ENCODE data around the gene PSIP1.

The PSIP1 gene

DNA sequence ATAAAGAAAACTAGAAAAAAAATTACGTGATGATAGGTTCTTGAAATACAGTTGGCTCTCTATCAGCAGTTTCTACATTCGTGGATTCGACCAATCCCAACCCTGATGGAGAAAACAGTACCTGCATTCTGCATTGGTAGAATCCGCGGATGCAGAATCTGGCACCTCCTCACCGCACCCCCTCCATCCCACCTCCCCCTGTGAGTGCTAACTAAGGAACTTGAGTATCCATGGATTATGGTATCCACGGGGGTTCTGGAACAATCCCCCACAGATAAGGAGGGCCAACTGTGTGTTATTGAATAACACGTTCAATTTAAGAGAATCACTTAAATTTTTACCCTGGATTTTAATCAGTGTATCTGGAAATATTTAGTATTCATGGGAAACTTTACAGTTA lies 10.5 kb upstream of the PSIP1 start:
- Mint-ChIP-seq H3K27me3 (peaks cover 8% of the 10 kb centered on the region), H3K27ac (no peak overlapping the region), H3K9me3 (no peaks in the 10 kb centered on the region), H3K4me3 (no peak overlapping the region), H3K4me1 (ENCODE audit: low read depth) (no peaks in the 10 kb centered on the region), H3K36me3 (ENCODE audit: low read depth) (no peaks in the 10 kb centered on the region)

DNA sequence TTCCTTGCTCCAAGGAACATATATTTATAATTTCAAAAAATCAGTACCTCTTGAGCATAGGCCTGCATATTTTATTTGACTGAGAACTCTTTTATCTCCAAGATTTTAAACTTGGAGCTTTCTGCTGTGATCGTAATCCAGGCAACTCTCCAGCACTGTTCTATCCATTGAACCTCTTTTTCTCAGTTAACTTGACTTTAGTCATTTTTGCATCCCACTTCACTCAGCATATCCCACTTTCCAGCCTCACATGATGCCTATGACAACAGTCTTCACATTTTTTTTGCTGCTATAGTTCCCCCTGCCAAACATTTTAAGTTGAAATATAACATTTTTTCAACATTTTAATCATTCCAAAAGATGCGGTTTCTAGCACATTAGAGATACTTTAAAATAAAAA lies 9.1 kb upstream of the PSIP1 start:
- H3K4me3 Mint-ChIP-seq, result no peak overlapping the region
- no peak overlapping the region for H3K27ac Mint-ChIP-seq
- no peaks in the 10 kb centered on the region for H3K9me3 Mint-ChIP-seq
- no peaks in the 10 kb centered on the region for H3K36me3 Mint-ChIP-seq (ENCODE audit: low read depth)
- H3K27me3 Mint-ChIP-seq, result peaks cover 3% of the 10 kb centered on the region
- no peaks in the 10 kb centered on the region for H3K4me1 Mint-ChIP-seq (ENCODE audit: low read depth)

DNA sequence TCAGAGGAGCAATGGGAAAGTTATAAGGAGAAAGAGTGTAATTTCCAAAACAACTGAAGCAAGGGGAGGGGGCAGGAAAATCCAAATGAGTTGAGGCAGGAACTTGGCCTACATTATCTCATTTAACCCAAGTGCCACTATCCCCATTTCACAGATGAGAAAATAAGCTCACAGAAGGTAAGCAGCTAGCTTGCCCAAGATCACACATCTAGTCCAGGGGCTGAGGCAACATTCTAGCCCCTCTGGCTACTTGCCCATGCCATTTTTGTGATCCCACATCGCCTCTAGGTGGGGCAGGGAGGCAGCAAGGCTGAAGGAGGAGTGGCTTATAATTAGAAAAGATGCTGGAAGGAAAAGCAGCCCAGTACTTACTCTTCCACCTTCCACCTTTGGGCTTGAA lies 2.6 kb upstream of the PSIP1 start:
- no peaks in the 10 kb centered on the region for H3K27me3 Mint-ChIP-seq
- H3K36me3 Mint-ChIP-seq (ENCODE audit: low read depth), result peaks cover 6% of the 10 kb centered on the region
- no peaks in the 10 kb centered on the region for H3K9me3 Mint-ChIP-seq
- H3K4me3 Mint-ChIP-seq, result no peak overlapping the region
- H3K27ac Mint-ChIP-seq, result no peak overlapping the region
- H3K4me1 Mint-ChIP-seq (ENCODE audit: low read depth), result peaks cover 36% of the 10 kb centered on the region

DNA sequence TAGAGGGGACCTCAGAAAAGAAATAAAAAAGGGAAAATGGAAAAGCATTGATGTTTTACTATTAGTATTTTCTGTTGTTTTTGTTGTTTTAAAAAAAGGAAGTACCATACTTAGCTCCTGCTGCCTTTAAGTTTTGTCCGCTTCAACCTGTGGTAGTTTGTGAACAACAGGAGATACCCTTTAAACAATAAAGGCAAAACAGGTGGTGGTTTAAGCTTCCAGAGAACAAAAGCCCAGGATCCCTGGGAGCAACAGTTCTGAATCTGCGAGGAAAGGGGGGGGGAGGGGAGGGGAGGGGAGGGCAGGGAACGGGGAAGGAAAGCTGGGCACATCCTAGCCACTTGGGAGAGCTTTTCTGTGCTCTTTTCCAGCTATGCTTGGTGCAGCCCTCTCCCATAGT lies 2.1 kb upstream of the PSIP1 start:
- no peaks in the 10 kb centered on the region for H3K27me3 Mint-ChIP-seq
- no peak overlapping the region for H3K4me3 Mint-ChIP-seq
- peaks cover 11% of the 10 kb centered on the region for H3K36me3 Mint-ChIP-seq (ENCODE audit: low read depth)
- no peak overlapping the region for H3K27ac Mint-ChIP-seq
- no peaks in the 10 kb centered on the region for H3K9me3 Mint-ChIP-seq
- H3K4me1 Mint-ChIP-seq (ENCODE audit: low read depth), result peaks cover 41% of the 10 kb centered on the region

DNA sequence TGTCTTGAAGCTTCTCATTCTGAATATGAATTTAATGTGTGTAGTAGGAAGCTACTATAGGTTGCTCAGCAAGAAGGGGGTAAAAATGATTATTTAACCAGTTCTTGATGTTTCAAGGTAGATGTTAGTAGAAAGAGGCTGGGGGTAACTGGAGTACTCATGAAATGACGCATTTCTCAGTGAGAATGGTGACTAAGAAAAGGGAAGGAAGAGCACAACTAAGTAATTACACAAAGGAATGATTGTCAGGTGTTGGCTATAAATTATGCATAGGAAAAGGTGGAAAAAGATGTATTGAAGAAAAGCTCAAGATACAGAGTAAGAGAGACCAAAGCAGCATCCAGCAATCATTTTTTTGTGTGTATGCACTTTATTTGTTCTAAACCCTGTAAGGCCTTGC lies 1.4 kb upstream of the PSIP1 start:
- Mint-ChIP-seq H3K36me3 (ENCODE audit: low read depth) (peaks cover 15% of the 10 kb centered on the region), H3K27ac (peak overlapping the region; percentile 24), H3K4me1 (ENCODE audit: low read depth) (peaks cover 44% of the 10 kb centered on the region)

DNA sequence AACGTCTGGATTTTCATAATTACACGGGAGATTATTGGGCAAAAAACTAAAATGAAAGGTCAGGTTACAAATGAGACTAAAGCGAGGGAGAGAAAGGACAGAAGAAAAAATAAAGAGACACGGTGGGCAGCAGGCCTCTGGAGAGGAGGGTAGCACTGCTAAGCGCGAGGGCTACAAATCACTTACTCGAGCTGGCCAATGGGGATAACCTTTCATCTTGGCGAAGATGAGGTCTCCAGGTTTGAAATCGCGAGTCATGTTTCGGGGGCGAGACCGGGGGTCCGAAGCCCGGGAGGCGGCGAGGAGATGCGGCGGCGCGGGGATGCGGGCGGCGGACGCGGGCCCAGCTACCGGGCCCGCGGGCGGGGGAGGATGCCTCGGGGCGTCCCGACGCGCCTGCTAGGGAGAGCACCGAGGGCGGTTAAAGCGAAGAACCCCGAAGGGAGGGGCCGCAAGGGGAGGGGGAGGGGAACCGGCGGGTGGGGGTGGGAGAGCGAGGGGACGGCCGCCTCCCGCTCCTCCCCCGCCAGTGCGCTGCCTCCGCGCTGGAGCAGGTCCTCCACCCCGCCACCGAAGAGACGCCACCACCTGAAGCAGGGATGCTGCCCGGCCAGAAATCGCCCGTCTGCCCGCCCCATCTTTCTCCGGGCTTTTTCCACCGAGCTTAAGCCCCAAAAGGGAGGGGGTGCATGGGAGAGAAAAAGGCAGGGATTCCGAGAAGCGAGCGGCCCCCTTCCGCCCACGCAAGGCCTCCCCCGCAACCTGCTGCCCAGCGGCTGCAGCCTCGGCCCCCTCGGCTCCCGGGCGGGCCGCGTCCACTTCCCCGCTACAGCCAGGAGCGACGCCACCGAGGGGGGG lies 610 bp downstream of the PSIP1 start:
- peak overlapping the region; percentile 94 for H3K4me3 Mint-ChIP-seq
- peaks cover 35% of the 10 kb centered on the region for H3K36me3 Mint-ChIP-seq (ENCODE audit: low read depth)
- H3K27me3 Mint-ChIP-seq, result no peaks in the 10 kb centered on the region
- peak overlapping the region; percentile 92 for H3K27ac Mint-ChIP-seq
- H3K9me3 Mint-ChIP-seq, result no peaks in the 10 kb centered on the region
- H3K4me1 Mint-ChIP-seq (ENCODE audit: low read depth), result peaks cover 59% of the 10 kb centered on the region

More for the DNA sequence above, 1.4 kb upstream of the PSIP1 start:
- Mint-ChIP-seq H3K4me3 (no peak overlapping the region), H3K9me3 (no peaks in the 10 kb centered on the region), H3K27me3 (no peaks in the 10 kb centered on the region)

DNA sequence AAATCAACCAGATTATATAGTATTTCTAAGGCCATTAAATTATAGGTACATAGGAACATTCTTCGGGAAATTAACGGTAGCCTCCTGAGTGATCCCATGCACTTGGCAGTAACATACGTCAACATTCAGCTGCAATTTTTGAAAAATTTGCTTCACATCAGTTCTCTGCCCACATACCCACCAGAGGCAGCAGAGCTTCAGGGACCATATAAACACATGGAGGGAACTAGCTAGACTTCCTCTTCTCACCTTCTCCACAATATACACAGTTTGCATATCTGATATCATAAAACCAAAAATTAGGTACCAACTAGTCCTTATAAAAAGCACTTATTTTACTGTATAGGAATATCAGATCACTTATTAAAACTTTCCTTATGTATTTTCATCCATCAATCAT lies 4.8 kb downstream of the PSIP1 start:
- H3K9me3 Mint-ChIP-seq, result no peaks in the 10 kb centered on the region
- no peak overlapping the region for H3K27ac Mint-ChIP-seq
- peaks cover 64% of the 10 kb centered on the region for H3K36me3 Mint-ChIP-seq (ENCODE audit: low read depth)
- no peak overlapping the region for H3K4me3 Mint-ChIP-seq
- H3K4me1 Mint-ChIP-seq (ENCODE audit: low read depth), result peaks cover 58% of the 10 kb centered on the region
- H3K27me3 Mint-ChIP-seq, result no peaks in the 10 kb centered on the region

DNA sequence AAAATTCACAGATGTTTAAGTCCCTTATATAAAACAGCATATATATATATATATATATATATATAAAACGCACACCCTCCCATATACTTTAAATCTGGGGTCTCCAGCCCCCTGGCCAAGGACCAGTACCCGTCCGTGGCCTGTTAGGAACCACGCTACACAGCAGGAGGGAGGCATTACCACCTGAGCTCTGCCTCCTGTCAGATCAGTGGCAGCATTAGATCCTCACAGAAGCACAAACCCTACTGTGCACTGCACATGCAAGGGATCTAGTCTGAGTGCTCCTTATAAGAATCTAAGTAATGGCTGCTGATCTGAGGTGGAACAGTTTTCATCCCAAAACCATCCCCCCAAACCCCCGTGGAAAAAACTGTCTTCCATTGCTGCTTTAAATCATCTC lies 9.0 kb downstream of the PSIP1 start:
- Mint-ChIP-seq H3K4me1 (ENCODE audit: low read depth) (peaks cover 60% of the 10 kb centered on the region), H3K9me3 (no peaks in the 10 kb centered on the region), H3K4me3 (no peak overlapping the region), H3K36me3 (ENCODE audit: low read depth) (peaks cover 72% of the 10 kb centered on the region), H3K27me3 (no peaks in the 10 kb centered on the region), H3K27ac (no peak overlapping the region)

DNA sequence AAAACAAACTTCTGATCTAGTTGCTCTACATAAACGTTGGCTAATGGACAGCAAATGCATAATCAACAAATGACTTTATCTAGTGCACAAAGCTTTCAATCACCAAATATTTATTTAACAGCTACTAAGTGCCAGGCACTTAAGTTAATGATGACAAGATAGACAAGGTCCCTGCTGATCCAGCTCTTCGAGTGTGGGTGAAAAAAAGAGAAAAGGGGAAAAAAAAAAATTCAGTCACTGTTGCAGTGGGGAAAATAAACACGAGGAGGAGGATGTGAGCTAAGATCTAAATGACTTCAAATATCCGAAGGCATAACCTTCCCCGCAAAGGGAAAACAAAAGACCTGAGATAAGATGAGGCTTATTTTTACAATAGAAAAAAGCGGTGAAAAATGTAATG lies 9.6 kb downstream of the PSIP1 start:
- no peaks in the 10 kb centered on the region for H3K9me3 Mint-ChIP-seq
- H3K27ac Mint-ChIP-seq, result peak overlapping the region; percentile 4
- no peak overlapping the region for H3K4me3 Mint-ChIP-seq
- H3K4me1 Mint-ChIP-seq (ENCODE audit: low read depth), result peaks cover 60% of the 10 kb centered on the region
- peaks cover 70% of the 10 kb centered on the region for H3K36me3 Mint-ChIP-seq (ENCODE audit: low read depth)
- H3K27me3 Mint-ChIP-seq, result no peaks in the 10 kb centered on the region

DNA sequence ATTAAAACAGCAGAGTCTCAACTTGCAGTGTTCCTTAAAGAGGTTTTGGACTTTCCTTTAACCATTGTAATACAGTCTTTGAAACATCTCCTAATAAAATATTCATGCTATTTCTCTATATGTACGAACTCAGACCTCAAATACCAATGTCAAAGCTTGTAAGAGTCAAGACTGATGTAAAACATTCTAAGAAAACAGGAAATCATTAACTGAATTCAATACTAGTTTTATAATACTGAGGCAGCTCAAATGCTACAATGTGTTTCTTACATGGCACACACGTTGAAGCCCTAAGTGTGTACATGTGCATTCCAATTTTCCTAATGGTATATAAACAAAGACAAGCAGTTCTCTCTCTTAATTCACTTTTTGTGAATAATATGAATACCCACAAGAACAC lies 11.6 kb downstream of the PSIP1 start:
- no peak overlapping the region for H3K27ac Mint-ChIP-seq
- H3K4me3 Mint-ChIP-seq, result no peak overlapping the region
- peaks cover 70% of the 10 kb centered on the region for H3K4me1 Mint-ChIP-seq (ENCODE audit: low read depth)
- H3K9me3 Mint-ChIP-seq, result no peaks in the 10 kb centered on the region
- H3K27me3 Mint-ChIP-seq, result no peaks in the 10 kb centered on the region
- peaks cover 66% of the 10 kb centered on the region for H3K36me3 Mint-ChIP-seq (ENCODE audit: low read depth)

DNA sequence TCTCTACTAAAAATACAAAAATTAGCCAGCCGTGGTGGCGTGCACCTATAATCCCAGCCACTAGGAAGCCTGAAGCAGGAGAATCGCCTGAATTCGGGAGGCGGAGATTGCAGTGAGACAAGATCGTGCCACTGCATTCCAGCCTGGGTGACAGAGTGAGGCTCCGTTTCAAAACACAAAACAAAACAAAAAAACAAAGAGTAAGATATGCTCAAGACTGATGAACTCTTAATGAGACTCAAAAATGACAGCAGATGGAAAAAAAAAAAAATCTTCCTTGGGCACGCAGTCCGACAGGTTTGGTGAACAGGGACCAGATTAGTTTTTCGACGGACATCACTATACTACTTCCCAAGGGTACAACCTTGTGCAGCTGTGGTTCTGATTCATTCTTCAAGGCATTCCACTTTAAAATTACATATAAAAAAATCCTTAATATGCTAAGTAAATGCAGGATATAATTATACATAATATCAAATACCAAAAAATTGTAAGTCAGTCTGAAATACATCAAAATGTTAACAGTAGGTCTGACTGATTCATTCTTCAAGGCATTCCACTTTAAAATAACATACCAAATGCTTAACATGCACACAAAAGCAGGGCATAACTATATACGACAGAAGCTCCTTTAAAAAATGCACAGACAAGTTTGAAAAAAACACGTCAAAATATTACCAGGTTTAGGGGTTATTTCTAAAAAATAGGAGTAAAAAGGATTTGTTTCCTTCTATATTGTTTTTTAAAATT lies 12.3 kb downstream of the PSIP1 start:
- Mint-ChIP-seq H3K27ac (no peak overlapping the region), H3K27me3 (no peaks in the 10 kb centered on the region), H3K9me3 (no peaks in the 10 kb centered on the region), H3K36me3 (ENCODE audit: low read depth) (peaks cover 66% of the 10 kb centered on the region), H3K4me3 (no peak overlapping the region), H3K4me1 (ENCODE audit: low read depth) (peaks cover 72% of the 10 kb centered on the region)

DNA sequence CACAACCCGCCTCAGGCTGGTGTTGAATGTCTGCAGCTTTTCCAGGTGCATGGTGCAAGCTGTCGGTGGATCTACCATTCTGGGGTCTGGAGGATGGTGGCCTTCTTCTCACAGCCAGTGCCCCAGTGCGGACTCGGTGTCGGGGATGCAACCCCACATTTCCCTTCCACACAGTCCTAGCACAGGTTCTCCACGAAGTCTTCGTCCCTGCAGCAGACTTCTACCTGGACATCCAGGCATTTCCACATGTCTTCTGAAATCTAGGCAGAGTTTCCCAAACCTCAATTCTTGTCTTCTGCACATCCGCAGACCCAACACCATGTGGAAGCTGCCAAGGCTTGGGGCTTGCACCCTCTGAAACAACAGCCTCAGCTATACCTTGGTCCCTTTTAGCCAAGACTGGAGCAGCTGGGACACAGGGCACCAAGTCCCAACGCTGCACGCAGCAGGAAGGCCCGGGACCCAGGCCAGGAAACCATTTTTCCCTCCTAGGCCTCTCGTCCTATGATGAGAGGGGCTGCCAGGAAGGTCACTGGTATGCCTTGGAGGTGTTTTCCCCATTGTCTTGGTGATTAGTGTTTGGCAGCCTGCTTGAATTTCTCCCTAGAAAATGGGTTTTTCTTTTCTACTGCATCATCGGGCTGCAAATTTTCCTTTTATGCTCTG lies 18.2 kb downstream of the PSIP1 start:
- no peak overlapping the region for H3K27ac Mint-ChIP-seq
- no peak overlapping the region for H3K4me3 Mint-ChIP-seq
- H3K9me3 Mint-ChIP-seq, result no peaks in the 10 kb centered on the region
- peaks cover 48% of the 10 kb centered on the region for H3K4me1 Mint-ChIP-seq (ENCODE audit: low read depth)
- H3K27me3 Mint-ChIP-seq, result no peaks in the 10 kb centered on the region
- H3K36me3 Mint-ChIP-seq (ENCODE audit: low read depth), result peaks cover 69% of the 10 kb centered on the region

DNA sequence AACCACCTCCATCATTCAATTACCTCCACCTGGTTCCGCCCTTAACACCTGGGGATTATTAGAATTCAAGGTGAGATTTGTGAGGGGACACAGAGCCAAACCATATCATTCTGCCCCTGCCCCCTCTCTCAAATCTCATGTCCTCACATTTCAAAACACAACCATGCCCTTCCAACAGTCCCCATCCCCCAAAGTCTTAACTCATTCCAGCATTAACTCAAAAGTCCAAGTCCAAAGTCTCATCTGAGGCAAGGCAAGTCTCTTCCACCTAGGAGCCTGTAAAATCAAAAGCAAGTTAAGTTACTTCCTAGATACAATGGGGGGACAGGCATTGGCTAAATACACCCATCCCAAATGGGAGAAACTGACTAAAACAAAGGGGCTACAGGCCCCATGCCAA lies 18.8 kb downstream of the PSIP1 start:
- Mint-ChIP-seq H3K4me1 (ENCODE audit: low read depth) (peaks cover 44% of the 10 kb centered on the region), H3K27ac (no peak overlapping the region), H3K27me3 (no peaks in the 10 kb centered on the region), H3K4me3 (no peak overlapping the region), H3K9me3 (no peaks in the 10 kb centered on the region), H3K36me3 (ENCODE audit: low read depth) (peaks cover 71% of the 10 kb centered on the region)

DNA sequence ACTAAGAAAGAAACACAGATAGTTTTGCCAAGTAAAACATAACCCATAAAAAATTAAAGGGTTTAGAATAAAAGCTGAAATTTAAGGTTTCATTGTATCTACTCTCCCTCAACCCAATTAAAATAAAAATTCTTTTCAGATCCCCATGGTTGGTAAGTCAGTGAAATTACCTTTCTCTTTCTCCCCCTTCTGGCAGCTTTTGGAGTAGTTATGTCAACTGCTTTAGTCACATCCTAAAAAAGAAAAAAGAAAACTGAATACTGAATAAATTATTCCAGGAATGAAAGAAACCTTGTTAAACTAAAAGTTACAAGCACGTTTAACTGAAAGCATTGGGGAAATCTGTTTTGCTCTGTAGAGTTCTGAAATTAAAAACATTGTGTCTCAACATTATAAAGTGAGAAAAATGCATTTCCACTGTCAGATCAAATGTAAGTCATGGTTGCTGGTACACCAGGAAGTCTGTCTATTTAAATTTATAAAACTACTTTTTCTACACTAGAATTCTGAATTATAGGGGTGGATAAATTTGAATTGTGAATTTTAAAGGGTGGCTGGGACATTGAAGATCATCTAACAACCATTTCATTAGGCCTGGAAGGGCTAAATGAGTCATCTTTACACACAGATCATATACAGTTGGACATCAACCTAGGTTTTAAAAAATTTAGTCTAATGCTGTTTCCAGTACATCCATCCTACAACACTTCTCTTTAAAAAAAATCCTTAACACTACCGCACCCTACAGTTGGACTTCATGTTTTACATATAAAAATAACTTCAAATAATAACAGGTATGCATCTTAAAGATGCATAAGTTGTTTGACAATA lies 24.7 kb downstream of the PSIP1 start:
- Mint-ChIP-seq H3K36me3 (ENCODE audit: low read depth) (peaks cover 52% of the 10 kb centered on the region), H3K27ac (peak overlapping the region; percentile 19), H3K4me1 (ENCODE audit: low read depth) (peaks cover 33% of the 10 kb centered on the region), H3K27me3 (no peaks in the 10 kb centered on the region), H3K4me3 (no peak overlapping the region), H3K9me3 (no peaks in the 10 kb centered on the region)

All from stimulated activated naive CD8-positive, alpha-beta T cell treated with anti-CD3 and anti-CD28 coated beads, Interleukin-15, Interleukin-2, amounts not matched to agents 100 ng/mL and 50 ng/mL, for 24 hours (primary cell).